ENCODE data around the gene TENM4. TPM values are rescaled to one million over a fixed set of nuclear protein-coding genes. Genes with fewer than 3 reads are reported as not detected.

Gene TENM4
- total RNA-seq, 1 donor from 2014 or later: not detected

GRCh38 chr11:79094616-79095015 lies 346.2 kb downstream of the TENM4 start:
- Mint-ChIP-seq H3K27ac (no peak overlapping the region), H3K4me1 (no peaks in the 10 kb centered on the region), H3K36me3 (ENCODE audit: low read depth) (no peaks in the 10 kb centered on the region), H3K4me3 (no peak overlapping the region), H3K9me3 (peaks cover 4% of the 10 kb centered on the region), H3K27me3 (peaks cover 5% of the 10 kb centered on the region)
- DNase-seq: no peak
- intact Hi-C loops (cut with micrococcal nuclease): no loop called here

GRCh38 chr11:79092791-79093353 lies 348.0 kb downstream of the TENM4 start:
- Mint-ChIP-seq H3K27ac (no peak overlapping the region), H3K4me1 (no peaks in the 10 kb centered on the region), H3K27me3 (peaks cover 2% of the 10 kb centered on the region), H3K9me3 (peaks cover 4% of the 10 kb centered on the region), H3K36me3 (ENCODE audit: low read depth) (no peaks in the 10 kb centered on the region), H3K4me3 (no peak overlapping the region)
- no peak for DNase-seq
- intact Hi-C loops (cut with micrococcal nuclease): no loop called here

- intact Hi-C loops (cut with micrococcal nuclease): no loop called here
- no peak for DNase-seq
- Mint-ChIP-seq H3K27ac (no peak overlapping the region), H3K9me3 (peaks cover 4% of the 10 kb centered on the region), H3K4me3 (no peak overlapping the region), H3K36me3 (ENCODE audit: low read depth) (no peaks in the 10 kb centered on the region), H3K27me3 (no peaks in the 10 kb centered on the region), H3K4me1 (no peaks in the 10 kb centered on the region)
Observed at GRCh38 chr11:79090191-79090705, 350.6 kb downstream of the TENM4 start.

GRCh38 chr11:79089601-79090000 lies 351.2 kb downstream of the TENM4 start:
- no peak for DNase-seq
- H3K4me1 Mint-ChIP-seq: no peaks in the 10 kb centered on the region
- no peak overlapping the region for H3K4me3 Mint-ChIP-seq
- no peaks in the 10 kb centered on the region for H3K27me3 Mint-ChIP-seq
- no peak overlapping the region for H3K27ac Mint-ChIP-seq
- H3K9me3 Mint-ChIP-seq: peaks cover 4% of the 10 kb centered on the region
- intact Hi-C loops (cut with micrococcal nuclease): no loop called here
- no peaks in the 10 kb centered on the region for H3K36me3 Mint-ChIP-seq (ENCODE audit: low read depth)

GRCh38 chr11:79088967-79089366 lies 351.9 kb downstream of the TENM4 start:
- H3K36me3 Mint-ChIP-seq (ENCODE audit: low read depth): no peaks in the 10 kb centered on the region
- DNase-seq: no peak
- no peak overlapping the region for H3K4me3 Mint-ChIP-seq
- no peaks in the 10 kb centered on the region for H3K4me1 Mint-ChIP-seq
- no peak overlapping the region for H3K27ac Mint-ChIP-seq
- peaks cover 4% of the 10 kb centered on the region for H3K9me3 Mint-ChIP-seq
- no peaks in the 10 kb centered on the region for H3K27me3 Mint-ChIP-seq
- intact Hi-C loops (cut with micrococcal nuclease): no loop called here

GRCh38 chr11:79087961-79088318 lies 352.9 kb downstream of the TENM4 start:
- peaks cover 4% of the 10 kb centered on the region for H3K9me3 Mint-ChIP-seq
- H3K4me1 Mint-ChIP-seq: no peaks in the 10 kb centered on the region
- no peak overlapping the region for H3K27ac Mint-ChIP-seq
- no peak overlapping the region for H3K4me3 Mint-ChIP-seq
- intact Hi-C loops (cut with micrococcal nuclease): no loop called here
- H3K27me3 Mint-ChIP-seq: no peaks in the 10 kb centered on the region
- no peaks in the 10 kb centered on the region for H3K36me3 Mint-ChIP-seq (ENCODE audit: low read depth)
- no peak for DNase-seq

- no peaks in the 10 kb centered on the region for H3K27me3 Mint-ChIP-seq
- intact Hi-C loops (cut with micrococcal nuclease): no loop called here
- H3K9me3 Mint-ChIP-seq: peaks cover 4% of the 10 kb centered on the region
- H3K4me3 Mint-ChIP-seq: no peak overlapping the region
- H3K36me3 Mint-ChIP-seq (ENCODE audit: low read depth): no peaks in the 10 kb centered on the region
- no peak overlapping the region for H3K27ac Mint-ChIP-seq
- no peak for DNase-seq
- H3K4me1 Mint-ChIP-seq: no peaks in the 10 kb centered on the region
Observed at GRCh38 chr11:79087238-79087960, 353.4 kb downstream of the TENM4 start.

GRCh38 chr11:79086056-79086455 lies 354.8 kb downstream of the TENM4 start:
- no peak for DNase-seq
- H3K27me3 Mint-ChIP-seq: no peaks in the 10 kb centered on the region
- H3K9me3 Mint-ChIP-seq: no peaks in the 10 kb centered on the region
- no peak overlapping the region for H3K4me3 Mint-ChIP-seq
- no peaks in the 10 kb centered on the region for H3K4me1 Mint-ChIP-seq
- intact Hi-C loops (cut with micrococcal nuclease): no loop called here
- H3K27ac Mint-ChIP-seq: no peak overlapping the region
- H3K36me3 Mint-ChIP-seq (ENCODE audit: low read depth): no peaks in the 10 kb centered on the region

- no peak overlapping the region for H3K27ac Mint-ChIP-seq
- no peak overlapping the region for H3K4me3 Mint-ChIP-seq
- no peaks in the 10 kb centered on the region for H3K27me3 Mint-ChIP-seq
- H3K36me3 Mint-ChIP-seq (ENCODE audit: low read depth): no peaks in the 10 kb centered on the region
- H3K4me1 Mint-ChIP-seq: no peaks in the 10 kb centered on the region
- DNase-seq: no peak
- no peaks in the 10 kb centered on the region for H3K9me3 Mint-ChIP-seq
- intact Hi-C loops (cut with micrococcal nuclease): no loop called here
Observed at GRCh38 chr11:79084382-79084781, 356.4 kb downstream of the TENM4 start.

GRCh38 chr11:79083352-79083751 lies 357.5 kb downstream of the TENM4 start:
- H3K27me3 Mint-ChIP-seq: no peaks in the 10 kb centered on the region
- no peak for DNase-seq
- no peaks in the 10 kb centered on the region for H3K36me3 Mint-ChIP-seq (ENCODE audit: low read depth)
- no peaks in the 10 kb centered on the region for H3K4me1 Mint-ChIP-seq
- intact Hi-C loops (cut with micrococcal nuclease): no loop called here
- no peaks in the 10 kb centered on the region for H3K9me3 Mint-ChIP-seq
- no peak overlapping the region for H3K4me3 Mint-ChIP-seq
- H3K27ac Mint-ChIP-seq: no peak overlapping the region

GRCh38 chr11:79082907-79083306 lies 357.9 kb downstream of the TENM4 start:
- DNase-seq: no peak
- Mint-ChIP-seq H3K9me3 (no peaks in the 10 kb centered on the region), H3K4me3 (no peak overlapping the region), H3K36me3 (ENCODE audit: low read depth) (no peaks in the 10 kb centered on the region), H3K4me1 (no peaks in the 10 kb centered on the region), H3K27me3 (no peaks in the 10 kb centered on the region), H3K27ac (no peak overlapping the region)
- intact Hi-C loops (cut with micrococcal nuclease): no loop called here

GRCh38 chr11:79082280-79082679 lies 358.6 kb downstream of the TENM4 start:
- no peaks in the 10 kb centered on the region for H3K27me3 Mint-ChIP-seq
- H3K4me3 Mint-ChIP-seq: no peak overlapping the region
- no peak overlapping the region for H3K27ac Mint-ChIP-seq
- no peak for DNase-seq
- H3K36me3 Mint-ChIP-seq (ENCODE audit: low read depth): no peaks in the 10 kb centered on the region
- H3K4me1 Mint-ChIP-seq: no peaks in the 10 kb centered on the region
- intact Hi-C loops (cut with micrococcal nuclease): no loop called here
- H3K9me3 Mint-ChIP-seq: no peaks in the 10 kb centered on the region

GRCh38 chr11:79081471-79082031 lies 359.3 kb downstream of the TENM4 start:
- H3K4me1 Mint-ChIP-seq: no peaks in the 10 kb centered on the region
- no peak overlapping the region for H3K27ac Mint-ChIP-seq
- no peaks in the 10 kb centered on the region for H3K27me3 Mint-ChIP-seq
- H3K36me3 Mint-ChIP-seq (ENCODE audit: low read depth): no peaks in the 10 kb centered on the region
- H3K4me3 Mint-ChIP-seq: no peak overlapping the region
- DNase-seq: no peak
- intact Hi-C loops (cut with micrococcal nuclease): no loop called here
- H3K9me3 Mint-ChIP-seq: no peaks in the 10 kb centered on the region

- H3K27me3 Mint-ChIP-seq: no peaks in the 10 kb centered on the region
- peaks cover 4% of the 10 kb centered on the region for H3K9me3 Mint-ChIP-seq
- no peak overlapping the region for H3K4me3 Mint-ChIP-seq
- H3K27ac Mint-ChIP-seq: no peak overlapping the region
- H3K4me1 Mint-ChIP-seq: no peaks in the 10 kb centered on the region
- H3K36me3 Mint-ChIP-seq (ENCODE audit: low read depth): no peaks in the 10 kb centered on the region
- intact Hi-C loops (cut with micrococcal nuclease): no loop called here
- DNase-seq: no peak
Observed at GRCh38 chr11:79080551-79080950, 360.3 kb downstream of the TENM4 start.
